ENCODE data around the gene F12.
A peak's percentile ranks its signal among the peaks of the same experiment; 100 is the strongest.

Gene F12

DNA sequence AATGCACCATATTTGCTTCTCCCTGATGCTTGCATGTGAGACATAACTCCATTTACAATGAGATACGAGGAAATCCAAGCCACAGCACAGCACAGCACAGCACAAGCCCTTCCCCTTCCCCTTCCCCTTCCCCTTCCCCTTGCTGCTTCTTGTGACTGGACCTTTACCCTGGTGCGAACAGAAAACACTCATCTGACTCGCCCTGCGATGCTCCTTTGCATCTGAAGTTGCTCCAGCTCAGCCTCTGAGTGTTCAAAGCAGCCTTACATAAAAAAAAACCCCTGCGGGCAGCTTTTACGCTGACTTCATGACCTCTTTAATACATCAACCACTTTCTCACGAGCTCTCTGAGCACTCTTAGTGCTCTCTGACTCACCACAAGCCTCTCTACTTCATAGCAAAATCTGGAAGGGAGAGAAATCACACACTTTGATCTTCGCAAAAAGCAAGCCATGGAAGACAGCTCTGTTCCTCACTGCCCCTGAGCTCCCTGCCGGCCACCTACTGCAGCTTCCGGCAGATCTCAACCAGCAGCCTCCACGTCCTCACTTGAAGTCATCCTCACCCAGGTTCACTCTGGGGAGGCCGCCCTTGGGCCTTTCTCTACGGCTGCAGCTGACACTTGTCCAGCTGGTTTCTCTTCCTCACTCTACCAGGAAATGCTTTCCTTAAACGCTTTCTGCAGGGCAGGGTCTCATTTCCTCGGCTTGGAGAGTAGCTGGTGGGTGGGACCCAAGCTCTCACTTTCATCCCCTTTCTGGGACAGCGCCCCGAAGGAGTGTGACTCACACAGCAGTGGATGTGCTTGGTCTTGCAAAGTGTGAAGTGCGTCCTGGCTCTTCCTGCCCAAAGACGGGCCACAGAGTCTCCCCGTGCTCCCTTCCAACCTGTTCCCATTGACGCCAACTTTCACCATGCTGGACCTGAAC is 19.9 kb downstream of the F12 start:
- DNase-seq (ENCODE audit: extremely low spot score): peak; percentile 74
- CTCF ChIA-PET: interaction anchor here (0.7 to 30.0 kb wide), 26 partner anchors 15 to 277 kb away, joined by 3 to 734 read pairs (median 10); partner anchors contain the start of genes DOK3, F12, LMAN2 and PDLIM7
- TF ChIP-seq, protein P1, sequence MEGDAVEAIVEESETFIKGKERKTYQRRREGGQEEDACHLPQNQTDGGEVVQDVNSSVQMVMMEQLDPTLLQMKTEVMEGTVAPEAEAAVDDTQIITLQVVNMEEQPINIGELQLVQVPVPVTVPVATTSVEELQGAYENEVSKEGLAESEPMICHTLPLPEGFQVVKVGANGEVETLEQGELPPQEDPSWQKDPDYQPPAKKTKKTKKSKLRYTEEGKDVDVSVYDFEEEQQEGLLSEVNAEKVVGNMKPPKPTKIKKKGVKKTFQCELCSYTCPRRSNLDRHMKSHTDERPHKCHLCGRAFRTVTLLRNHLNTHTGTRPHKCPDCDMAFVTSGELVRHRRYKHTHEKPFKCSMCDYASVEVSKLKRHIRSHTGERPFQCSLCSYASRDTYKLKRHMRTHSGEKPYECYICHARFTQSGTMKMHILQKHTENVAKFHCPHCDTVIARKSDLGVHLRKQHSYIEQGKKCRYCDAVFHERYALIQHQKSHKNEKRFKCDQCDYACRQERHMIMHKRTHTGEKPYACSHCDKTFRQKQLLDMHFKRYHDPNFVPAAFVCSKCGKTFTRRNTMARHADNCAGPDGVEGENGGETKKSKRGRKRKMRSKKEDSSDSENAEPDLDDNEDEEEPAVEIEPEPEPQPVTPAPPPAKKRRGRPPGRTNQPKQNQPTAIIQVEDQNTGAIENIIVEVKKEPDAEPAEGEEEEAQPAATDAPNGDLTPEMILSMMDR (IDR thresholded peaks at IDR 0.05; ENCODE audit: control extremely low read depth, extremely low read depth, low read depth, missing control alignments): no peak
- POLR2A ChIA-PET: interaction anchor here (0.6 to 2.0 kb wide), 5 partner anchors 14 to 112 kb away, joined by 3 to 7 read pairs (median 4); partner anchors contain the start of genes GRK6 and RGS14

DNA sequence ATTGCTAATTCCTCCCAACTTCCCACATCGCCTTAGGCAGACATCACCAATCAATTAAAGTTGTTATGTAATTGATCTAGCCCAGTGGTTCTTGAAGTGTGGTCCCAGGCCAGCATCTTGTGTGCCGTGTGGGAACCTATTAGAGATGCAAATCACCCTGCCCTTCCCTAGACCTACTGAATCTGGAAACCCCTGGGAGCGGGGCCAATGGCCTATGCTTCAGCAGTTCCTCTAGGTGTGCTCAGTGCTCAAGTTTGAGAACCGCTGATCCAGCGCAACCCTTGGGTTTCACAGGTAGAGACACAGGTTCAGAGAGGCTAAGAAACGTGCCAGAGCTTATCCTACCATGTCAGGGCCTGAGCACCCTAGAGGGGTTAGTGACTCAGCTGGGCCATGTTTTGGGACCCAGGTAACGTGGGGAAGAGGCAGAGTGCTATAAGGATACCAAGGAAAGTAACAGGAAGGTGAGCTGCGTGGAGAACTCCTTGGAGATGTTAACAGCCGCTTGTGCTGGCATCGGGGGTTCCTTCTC is 20.8 kb downstream of the F12 start:
- DNase-seq (ENCODE audit: extremely low spot score): no peak
- POLR2A ChIA-PET: interaction anchor here (1.2 to 2.0 kb wide), 2 partner anchors 38 to 113 kb away, joined by 3 to 7 read pairs; partner anchors contain the start of gene GRK6
- TF ChIP-seq, protein P1 (IDR thresholded peaks at IDR 0.05; ENCODE audit: control extremely low read depth, extremely low read depth, low read depth, missing control alignments): no peak
- CTCF ChIA-PET: interaction anchor here (1.1 to 30.0 kb wide), 12 partner anchors 16 to 276 kb away, joined by 3 to 734 read pairs (median 28); partner anchors contain the start of genes DOK3, F12, LMAN2 and PDLIM7

DNA sequence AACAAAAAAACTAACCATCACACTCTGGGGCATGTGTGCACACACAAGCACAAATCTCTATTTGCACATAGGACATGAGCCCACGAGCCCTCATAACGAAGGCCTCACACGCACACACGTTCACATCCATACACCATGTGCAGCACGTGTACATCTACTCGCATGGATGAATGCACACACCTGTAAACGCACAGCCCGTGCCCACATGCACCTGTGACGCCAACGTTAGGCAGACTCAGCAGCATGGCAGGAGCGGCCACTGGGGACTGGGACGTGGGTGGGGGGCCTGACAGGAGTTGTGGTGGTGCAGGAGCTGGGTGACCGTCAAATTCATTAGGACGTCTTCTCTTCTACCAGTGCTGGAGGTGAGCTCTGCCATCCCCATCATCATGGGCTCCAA is 22.0 kb downstream of the F12 start:
- ChIA-PET POLR2A (no interaction called here), CTCF (interaction anchor here (8.8 to 30.0 kb wide), 3 partner anchors 18 to 63 kb away, joined by 285 to 734 read pairs (median 321); partner anchors contain the start of genes F12, LMAN2, PFN3 and PRR7)
- TF ChIP-seq, protein P1 (IDR thresholded peaks at IDR 0.05; ENCODE audit: control extremely low read depth, extremely low read depth, low read depth, missing control alignments): no peak
- no peak for DNase-seq (ENCODE audit: extremely low spot score)

DNA sequence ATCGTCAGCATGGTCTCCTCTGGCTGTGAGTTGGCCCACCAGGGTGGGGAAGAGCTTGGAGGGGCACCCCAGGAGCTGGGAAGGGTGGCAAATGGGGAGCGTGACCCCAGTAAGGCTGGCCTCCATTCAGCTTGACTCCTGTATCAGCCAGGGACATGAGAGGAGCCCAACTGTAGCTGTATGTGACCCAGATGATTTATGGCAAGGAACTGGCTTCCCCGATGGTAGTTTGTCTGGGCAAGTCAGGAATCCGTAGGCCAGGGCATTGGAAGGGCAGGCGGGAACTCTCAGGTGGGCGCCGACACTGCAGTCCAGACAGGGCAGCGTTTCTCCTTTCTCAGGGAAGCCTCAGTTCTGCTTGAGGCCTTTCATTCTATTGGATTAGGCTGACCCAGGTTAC is 22.8 kb downstream of the F12 start:
- TF ChIP-seq, protein P1 (IDR thresholded peaks at IDR 0.05; ENCODE audit: control extremely low read depth, extremely low read depth, low read depth, missing control alignments): no peak
- ChIA-PET POLR2A (no interaction called here), CTCF (interaction anchor here (0.6 to 30.0 kb wide), 6 partner anchors 18 to 115 kb away, joined by 3 to 734 read pairs (median 5); partner anchors contain the start of genes F12, LMAN2, PFN3 and RGS14)

DNA sequence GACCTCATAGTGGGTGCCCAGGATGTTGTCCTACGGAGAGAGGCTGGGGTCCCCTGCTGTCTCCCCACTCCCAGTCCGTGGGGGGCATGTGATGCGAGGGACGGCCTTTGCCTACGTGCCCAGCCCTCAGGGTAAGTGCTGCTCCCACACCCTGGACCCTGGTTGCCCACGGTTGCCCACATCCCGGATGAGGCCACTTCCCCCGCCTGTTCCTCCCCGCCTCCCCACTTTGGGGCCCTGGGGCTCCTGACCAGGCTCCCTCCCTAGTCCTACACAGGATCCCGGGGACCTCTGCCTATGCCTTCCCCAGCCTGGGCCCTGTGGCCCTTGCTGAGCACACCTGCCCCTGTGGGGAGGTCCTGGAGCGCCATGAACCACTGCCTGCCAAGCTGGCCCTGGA is 23.6 kb downstream of the F12 start:
- no peak for DNase-seq (ENCODE audit: extremely low spot score)
- TF ChIP-seq, protein P1 (IDR thresholded peaks at IDR 0.05; ENCODE audit: control extremely low read depth, extremely low read depth, low read depth, missing control alignments): no peak
- CTCF ChIA-PET: interaction anchor here (0.7 to 30.0 kb wide), 7 partner anchors 9 to 116 kb away, joined by 3 to 734 read pairs (median 4); partner anchors contain the start of genes F12, LMAN2, PFN3 and RGS14
- POLR2A ChIA-PET: no interaction called here

More for the DNA sequence above, 22.8 kb downstream of the F12 start:
- DNase-seq (ENCODE audit: extremely low spot score): no peak

DNA sequence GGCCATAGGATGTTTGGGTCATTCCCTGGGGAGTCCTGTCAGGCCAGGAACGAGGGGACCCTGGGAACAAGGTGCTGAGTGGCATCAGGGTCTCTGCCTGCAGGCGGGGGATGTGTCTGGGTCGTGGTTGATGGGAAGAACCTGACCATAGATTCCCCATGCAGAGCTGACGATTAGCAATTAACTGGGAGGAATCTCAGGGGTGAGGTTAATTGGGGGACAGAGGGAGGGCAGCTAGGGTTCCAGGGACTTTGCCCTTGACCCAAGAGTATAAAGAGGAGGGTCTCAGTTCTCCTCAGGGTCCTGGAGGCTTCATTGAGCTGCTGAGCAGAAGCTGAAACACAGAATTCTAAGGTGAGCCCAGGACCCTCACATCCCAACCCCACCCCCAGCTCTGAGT is 25.2 kb downstream of the F12 start, which contains the start of gene SLC34A1:
TSS of gene SLC34A1 (plus strand) at position 301 of the 400 bp plus-strand sequence. CDS start 1,308 bp downstream, outside the sequence.
- CTCF ChIA-PET: interaction anchor here (1.1 to 30.0 kb wide), 7 partner anchors 10 to 271 kb away, joined by 3 to 734 read pairs (median 6); partner anchors contain the start of genes F12, LMAN2, PFN3 and RGS14
- POLR2A ChIA-PET: interaction anchor here (0.7 to 1.1 kb wide), 2 partner anchors 13 to 71 kb away, joined by 3 to 4 read pairs; no protein-coding TSS in a partner anchor
- no peak for DNase-seq (ENCODE audit: extremely low spot score)
- TF ChIP-seq, protein P1 (IDR thresholded peaks at IDR 0.05; ENCODE audit: control extremely low read depth, extremely low read depth, low read depth, missing control alignments): no peak

Measured in GM10248 (cell line).